ENCODE results near the gene FANCC. TPM values are rescaled to one million over a fixed set of nuclear protein-coding genes. Genes with fewer than 3 reads are reported as not detected.

FANCC gene
- total and polyA plus RNA-seq, 4 donors = 8.3 to 32.4 (median 11.5) TPM

DNA sequence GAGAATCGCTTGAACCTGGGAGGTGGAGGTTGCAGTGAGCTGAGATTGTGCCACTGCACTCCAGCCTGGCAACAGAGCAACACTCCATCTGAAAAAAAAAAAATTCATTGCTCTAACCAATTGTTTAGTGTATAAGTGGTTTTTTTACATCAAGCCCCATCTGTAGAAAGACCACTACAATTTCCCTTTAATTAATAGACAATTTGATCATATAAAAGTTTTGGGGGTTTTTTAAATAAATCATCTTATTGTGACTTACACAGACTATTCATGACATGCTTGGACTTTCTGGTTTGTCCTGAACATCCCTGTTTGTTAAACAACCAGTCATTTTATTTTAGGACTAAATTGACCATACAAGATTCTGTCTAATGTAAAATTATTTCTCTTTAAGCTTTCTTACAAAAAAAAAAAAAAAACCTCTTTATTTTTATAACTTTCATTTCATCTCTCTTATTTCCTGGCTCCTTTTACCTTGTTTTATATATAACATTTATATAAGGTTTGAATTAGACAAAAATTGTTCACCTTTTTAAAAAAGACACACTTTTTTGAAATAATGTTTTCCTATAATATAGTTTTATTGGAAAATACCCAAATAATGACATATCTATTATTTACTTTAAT lies 9.8 kb upstream of the FANCC start:
- DNase-seq (ENCODE audit: low spot score) = no peak
- TF ChIP-seq, protein P1, sequence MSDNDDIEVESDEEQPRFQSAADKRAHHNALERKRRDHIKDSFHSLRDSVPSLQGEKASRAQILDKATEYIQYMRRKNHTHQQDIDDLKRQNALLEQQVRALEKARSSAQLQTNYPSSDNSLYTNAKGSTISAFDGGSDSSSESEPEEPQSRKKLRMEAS (IDR thresholded peaks at IDR 0.05) = no peak
- TF ChIP-seq RXRA (IDR thresholded peaks at IDR 0.05) = no peak
- no peak for TF ChIP-seq GABPA (IDR thresholded peaks at IDR 0.05 in 1 of 2, conservative IDR thresholded peaks at IDR 0.05 in 1 of 2)
- no peak for TF ChIP-seq SP1 (IDR thresholded peaks at IDR 0.05)
- TF ChIP-seq YY1 (IDR thresholded peaks at IDR 0.05) = no peak
- TF ChIP-seq HNF4G (IDR thresholded peaks at IDR 0.05) = no peak
- no peak for TF ChIP-seq HNF4A (conservative IDR thresholded peaks at IDR 0.05)
- TF ChIP-seq RAD21 (IDR thresholded peaks at IDR 0.05) = no peak
- no peak for TF ChIP-seq TAF1 (conservative IDR thresholded peaks at IDR 0.05)
- no peak for TF ChIP-seq EGR1 (IDR thresholded peaks at IDR 0.05; ENCODE audit: low read depth in 2 of 2)
- TF ChIP-seq FOXA2 (IDR thresholded peaks at IDR 0.05) = no peak
- no peak for TF ChIP-seq NR2F2 (IDR thresholded peaks at IDR 0.05)
- TF ChIP-seq FOXA1 (IDR thresholded peaks at IDR 0.05) = no peak
- TF ChIP-seq, protein P2, sequence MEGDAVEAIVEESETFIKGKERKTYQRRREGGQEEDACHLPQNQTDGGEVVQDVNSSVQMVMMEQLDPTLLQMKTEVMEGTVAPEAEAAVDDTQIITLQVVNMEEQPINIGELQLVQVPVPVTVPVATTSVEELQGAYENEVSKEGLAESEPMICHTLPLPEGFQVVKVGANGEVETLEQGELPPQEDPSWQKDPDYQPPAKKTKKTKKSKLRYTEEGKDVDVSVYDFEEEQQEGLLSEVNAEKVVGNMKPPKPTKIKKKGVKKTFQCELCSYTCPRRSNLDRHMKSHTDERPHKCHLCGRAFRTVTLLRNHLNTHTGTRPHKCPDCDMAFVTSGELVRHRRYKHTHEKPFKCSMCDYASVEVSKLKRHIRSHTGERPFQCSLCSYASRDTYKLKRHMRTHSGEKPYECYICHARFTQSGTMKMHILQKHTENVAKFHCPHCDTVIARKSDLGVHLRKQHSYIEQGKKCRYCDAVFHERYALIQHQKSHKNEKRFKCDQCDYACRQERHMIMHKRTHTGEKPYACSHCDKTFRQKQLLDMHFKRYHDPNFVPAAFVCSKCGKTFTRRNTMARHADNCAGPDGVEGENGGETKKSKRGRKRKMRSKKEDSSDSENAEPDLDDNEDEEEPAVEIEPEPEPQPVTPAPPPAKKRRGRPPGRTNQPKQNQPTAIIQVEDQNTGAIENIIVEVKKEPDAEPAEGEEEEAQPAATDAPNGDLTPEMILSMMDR (IDR thresholded peaks at IDR 0.05; ENCODE audit: low read depth, low read length, missing input control) = no peak
- TF ChIP-seq JUND (IDR thresholded peaks at IDR 0.05) = no peak
- TF ChIP-seq, protein P3, sequence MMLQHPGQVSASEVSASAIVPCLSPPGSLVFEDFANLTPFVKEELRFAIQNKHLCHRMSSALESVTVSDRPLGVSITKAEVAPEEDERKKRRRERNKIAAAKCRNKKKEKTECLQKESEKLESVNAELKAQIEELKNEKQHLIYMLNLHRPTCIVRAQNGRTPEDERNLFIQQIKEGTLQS (IDR thresholded peaks at IDR 0.05) = no peak
- H3K9ac ChIP-seq (ENCODE audit: low read depth in 1 of 2, low read length in 2 of 2) = no peak overlapping the region
- H3K27me3 ChIP-seq (ENCODE audit: control insufficient read depth in 4 of 4, insufficient read depth in 4 of 4, low read length in 3 of 4) = no peaks in the 10 kb centered on the region
- WGBS = 55% methylated on average over 1 of the region's 1 CpG
- H3K9me3 ChIP-seq (ENCODE audit: control insufficient read depth in 4 of 4, low read length in 3 of 4) = no peaks in the 10 kb centered on the region
- no peak overlapping the region for H3K4me3 ChIP-seq (ENCODE audit: low read depth in 1 of 3, low read length in 3 of 3)
- H3K36me3 ChIP-seq (ENCODE audit: control insufficient read depth in 4 of 4, insufficient read depth in 3 of 4, low read depth in 1 of 4, low read length in 3 of 4) = no peaks in the 10 kb centered on the region
- H3K27ac ChIP-seq (ENCODE audit: low read depth in 1 of 2, low read length in 2 of 2) = no peak overlapping the region
- H3K4me1 ChIP-seq (ENCODE audit: control insufficient read depth in 4 of 4, insufficient read depth in 4 of 4, low read length in 3 of 4) = no peaks in the 10 kb centered on the region

DNA sequence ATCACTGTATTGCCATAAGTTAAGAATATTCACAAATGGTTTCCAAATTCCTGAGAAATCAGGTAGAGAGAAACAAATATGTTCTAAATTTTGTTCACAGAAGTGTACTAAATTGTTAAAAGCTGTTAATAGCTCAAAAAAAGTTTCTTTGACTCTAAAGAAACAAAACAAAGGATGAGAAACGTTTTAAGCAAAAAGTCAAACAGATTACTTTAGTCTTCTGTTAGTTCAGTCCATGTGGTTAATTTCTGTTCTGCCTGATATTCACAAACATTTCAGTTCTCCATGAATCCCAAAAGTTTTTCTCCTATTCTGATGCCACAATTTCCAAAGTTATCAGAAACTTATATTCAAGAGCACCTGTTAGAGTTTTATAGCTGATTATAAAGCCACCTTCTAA lies 7.7 kb upstream of the FANCC start:
- H3K9me3 ChIP-seq (ENCODE audit: control insufficient read depth in 4 of 4, low read length in 3 of 4) = no peaks in the 10 kb centered on the region
- TF ChIP-seq, protein P2 (IDR thresholded peaks at IDR 0.05; ENCODE audit: low read depth, low read length, missing input control) = no peak
- no peak for TF ChIP-seq RAD21 (IDR thresholded peaks at IDR 0.05)
- WGBS = 54% methylated on average over 1 of the region's 1 CpG
- H3K4me1 ChIP-seq (ENCODE audit: control insufficient read depth in 4 of 4, insufficient read depth in 4 of 4, low read length in 3 of 4) = no peaks in the 10 kb centered on the region
- no peak overlapping the region for H3K9ac ChIP-seq (ENCODE audit: low read depth in 1 of 2, low read length in 2 of 2)
- H3K36me3 ChIP-seq (ENCODE audit: control insufficient read depth in 4 of 4, insufficient read depth in 3 of 4, low read depth in 1 of 4, low read length in 3 of 4) = no peaks in the 10 kb centered on the region
- no peak overlapping the region for H3K4me3 ChIP-seq (ENCODE audit: low read depth in 1 of 3, low read length in 3 of 3)
- no peaks in the 10 kb centered on the region for H3K27me3 ChIP-seq (ENCODE audit: control insufficient read depth in 4 of 4, insufficient read depth in 4 of 4, low read length in 3 of 4)
- no peak overlapping the region for H3K27ac ChIP-seq (ENCODE audit: low read depth in 1 of 2, low read length in 2 of 2)
- no peak for DNase-seq (ENCODE audit: low spot score)

All from liver (tissue), 9 donors.